Natural killer cell (primary cell): ENCODE data around the gene PRUNE1. TPM values are rescaled to one million over a fixed set of nuclear protein-coding genes. Genes with fewer than 3 reads are reported as not detected.

Source experiments
- ATAC-seq, 3 donors: fragments of 150-1000 bp in 2 of 3; fragments of 200-7000 bp in 1 of 3; cut with Tn5 transposase; 1 replicate in 1 of 3; 2 replicates in 2 of 3; pipeline ENCODE4 v1.10.0; 2021; ENCODE audit warnings: mild to moderate bottlenecking in 2 of 3, moderate library complexity in 2 of 3
- DNase-seq, 2 donors: peaks; one replicate each; pipeline versions ENCODE4 v3.0.0 to v3.0.0-alpha.2; 2013 to 2021; ENCODE audit warnings: mixed read lengths in 1 of 2
- H3K27ac ChIP-seq: one replicate; pipeline ENCODE4 v1.5.1; 2013; ENCODE audit warnings: mild to moderate bottlenecking, low read length
- H3K27me3 ChIP-seq: one replicate; pipeline ENCODE4 v1.6.1; 2013; ENCODE audit warnings: low read length; ENCODE audit not compliant: control insufficient read depth, insufficient read depth
- H3K36me3 ChIP-seq: one replicate; pipeline ENCODE4 v1.6.1; 2013; ENCODE audit warnings: low read length; ENCODE audit not compliant: control insufficient read depth, insufficient read depth
- H3K4me1 ChIP-seq: one replicate; pipeline ENCODE4 v1.6.1; 2013; ENCODE audit warnings: low read length; ENCODE audit not compliant: control insufficient read depth, insufficient read depth
- H3K4me3 ChIP-seq: one replicate; pipeline ENCODE4 v1.5.1; 2013; ENCODE audit warnings: low read length
- H3K9me3 ChIP-seq: one replicate; pipeline ENCODE4 v1.6.1; 2013; ENCODE audit warnings: low read length; ENCODE audit not compliant: control insufficient read depth, insufficient read depth
- H3K27ac Mint-ChIP-seq, 2 donors: one replicate each; pipeline ENCODE4 v1.8.0; 2022; ENCODE audit warnings: mild to moderate bottlenecking in 2 of 2, mixed read lengths in 2 of 2, moderate library complexity in 1 of 2
- H3K27me3 Mint-ChIP-seq, 2 donors: one replicate each; pipeline ENCODE4 v1.8.0; 2022; ENCODE audit warnings: low read depth in 2 of 2, mixed read lengths in 2 of 2
- H3K36me3 Mint-ChIP-seq: one replicate; pipeline ENCODE4 v1.8.0; 2022; ENCODE audit warnings: mixed read lengths
- H3K4me1 Mint-ChIP-seq, 2 donors: one replicate each; pipeline ENCODE4 v1.8.0; 2022; ENCODE audit warnings: mixed read lengths in 2 of 2
- H3K4me3 Mint-ChIP-seq: one replicate; pipeline ENCODE4 v1.8.0; 2022; ENCODE audit warnings: mild to moderate bottlenecking, moderate library complexity, mixed read lengths
- H3K9me3 Mint-ChIP-seq, 2 donors: one replicate each; pipeline ENCODE4 v1.8.0; 2022; ENCODE audit warnings: mixed read lengths in 2 of 2
- WGBS: methylation state at CpG from one replicate; pipeline ENCODE4 v1.1.7; 2013; ENCODE audit warnings: missing lambda C conversion rate; ENCODE audit not compliant: insufficient coverage; 5-methylcytosine and 5-hydroxymethylcytosine counted together
- intact Hi-C: fragments of 100-400 bp; cut with micrococcal nuclease; formaldehyde crosslinking; loops from one replicate; pipeline ENCODE4 v1.14.2; 2022
- total RNA-seq, 4 donors: library from RNA; stranded (reverse); fragments of 120-200 nt in 1 of 4; gene quantifications; one replicate each; pipeline versions ENCODE4 v1.2.3 to v1.2.4, GENCODE V29; 2013 to 2022
- TF ChIP-seq, protein P1 (sequence below): fragments of 200-600 bp; IDR thresholded peaks from one replicate; pipeline ENCODE4 v1.8.0; 2022; ENCODE audit warnings: antibody characterized with exemption

PRUNE1 gene
- total RNA-seq, 3 donors from 2014 or later (not counting 1 experiment from before 2014, with no cell fraction given), result 11.4 to 14.1 (median 13.5) TPM

DNA sequence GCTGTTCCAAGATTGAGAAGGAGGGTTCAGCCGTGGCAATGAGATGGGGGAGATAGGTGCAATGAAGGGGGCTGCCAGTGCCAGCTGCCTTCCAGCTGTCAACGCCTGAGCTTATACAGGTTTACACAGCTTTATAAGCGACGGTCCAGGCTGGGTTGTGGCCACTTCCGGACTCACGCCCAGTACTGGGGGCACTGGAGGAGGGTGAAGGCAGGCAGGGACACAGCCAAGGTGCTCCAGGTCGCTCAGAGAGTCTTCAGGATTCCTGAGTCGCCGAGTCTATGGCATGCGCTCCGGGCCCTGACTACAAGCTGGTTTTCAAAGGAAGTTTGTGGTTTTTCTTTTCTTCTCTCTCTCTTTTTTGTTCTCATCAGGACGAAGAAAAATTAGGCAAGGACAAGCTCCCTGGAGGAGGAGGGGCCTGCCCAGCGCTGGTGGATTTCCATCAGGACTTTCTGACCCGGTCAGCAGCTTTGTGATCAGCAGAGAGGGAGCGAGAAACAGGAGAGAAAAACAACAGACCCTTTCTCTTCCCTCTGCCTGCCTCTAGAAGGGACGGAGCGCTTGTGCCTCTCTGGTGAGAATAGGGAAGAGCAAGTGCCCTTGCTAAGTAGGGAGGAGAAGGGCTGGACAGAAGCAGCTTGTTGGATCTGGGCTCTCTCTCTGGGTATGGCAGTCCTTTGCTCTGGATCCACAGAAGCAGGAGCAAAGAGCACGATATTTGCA lies 1.8 kb upstream of the PRUNE1 start, which contains the start of gene MINDY1:
MINDY1 (minus strand) TSS at position 576 of the 726 bp plus-strand sequence. CDS start 4,285 bp downstream, outside the sequence.
- H3K9me3 Mint-ChIP-seq, result no peaks in the 10 kb centered on the region
- Histone ChIP-seq H3K9me3 (no peaks in the 10 kb centered on the region), H3K36me3 (no peaks in the 10 kb centered on the region), H3K4me3 (peak within 1 kb of the TSS; percentile 51), H3K4me1 (peaks cover 63% of the 10 kb centered on the region), H3K27ac (peak within 1 kb of the TSS; percentile 95), H3K27me3 (no peaks in the 10 kb centered on the region)
- DNase-seq (peak; percentile 26 to 63), ATAC-seq (peak in 2 of 3 donors; percentile 3 to 36)
- 9% methylated on average over 17 of the region's 18 CpGs for WGBS
- H3K36me3 Mint-ChIP-seq, result no peaks in the 10 kb centered on the region
- peak within 1 kb of the TSS; percentile 94 for H3K4me3 Mint-ChIP-seq
- peak within 1 kb of the TSS; percentile 95 to 96 for H3K27ac Mint-ChIP-seq
- peaks cover 52 to 65% of the 10 kb centered on the region in 2 donors for H3K4me1 Mint-ChIP-seq
- no peaks in the 10 kb centered on the region for H3K27me3 Mint-ChIP-seq
- TF ChIP-seq, protein P1, sequence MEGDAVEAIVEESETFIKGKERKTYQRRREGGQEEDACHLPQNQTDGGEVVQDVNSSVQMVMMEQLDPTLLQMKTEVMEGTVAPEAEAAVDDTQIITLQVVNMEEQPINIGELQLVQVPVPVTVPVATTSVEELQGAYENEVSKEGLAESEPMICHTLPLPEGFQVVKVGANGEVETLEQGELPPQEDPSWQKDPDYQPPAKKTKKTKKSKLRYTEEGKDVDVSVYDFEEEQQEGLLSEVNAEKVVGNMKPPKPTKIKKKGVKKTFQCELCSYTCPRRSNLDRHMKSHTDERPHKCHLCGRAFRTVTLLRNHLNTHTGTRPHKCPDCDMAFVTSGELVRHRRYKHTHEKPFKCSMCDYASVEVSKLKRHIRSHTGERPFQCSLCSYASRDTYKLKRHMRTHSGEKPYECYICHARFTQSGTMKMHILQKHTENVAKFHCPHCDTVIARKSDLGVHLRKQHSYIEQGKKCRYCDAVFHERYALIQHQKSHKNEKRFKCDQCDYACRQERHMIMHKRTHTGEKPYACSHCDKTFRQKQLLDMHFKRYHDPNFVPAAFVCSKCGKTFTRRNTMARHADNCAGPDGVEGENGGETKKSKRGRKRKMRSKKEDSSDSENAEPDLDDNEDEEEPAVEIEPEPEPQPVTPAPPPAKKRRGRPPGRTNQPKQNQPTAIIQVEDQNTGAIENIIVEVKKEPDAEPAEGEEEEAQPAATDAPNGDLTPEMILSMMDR, result no peak
- intact Hi-C loops, result no loop called here

DNA sequence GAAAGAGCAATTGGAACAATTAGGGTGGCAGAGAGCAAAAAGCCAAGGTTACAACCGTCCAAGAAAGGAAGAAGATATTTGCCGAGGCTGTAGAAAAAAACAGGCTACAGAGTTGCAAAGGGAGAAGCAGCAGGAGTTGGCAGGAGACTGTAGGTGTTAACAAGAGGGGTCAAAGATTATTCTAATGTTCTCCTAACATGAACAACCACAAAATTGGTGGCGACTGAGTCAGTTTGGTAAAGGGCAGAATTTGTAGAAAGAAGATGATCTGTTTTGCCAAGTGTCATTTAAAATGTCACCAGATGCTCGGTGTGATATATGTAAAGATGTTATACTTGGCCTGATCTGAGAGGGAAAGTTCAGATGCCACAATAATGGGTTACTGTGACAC lies 401 bp upstream of the PRUNE1 start:
- no peaks in the 10 kb centered on the region for H3K36me3 Mint-ChIP-seq
- no peak for ATAC-seq
- Histone ChIP-seq H3K4me3 (peak overlapping the region; percentile 73), H3K36me3 (no peaks in the 10 kb centered on the region), H3K27me3 (no peaks in the 10 kb centered on the region), H3K27ac (peak overlapping the region; percentile 95), H3K4me1 (peaks cover 55% of the 10 kb centered on the region), H3K9me3 (no peaks in the 10 kb centered on the region)
- H3K27me3 Mint-ChIP-seq, result no peaks in the 10 kb centered on the region
- intact Hi-C loops, result loop anchor here (1.0 to 2.0 kb wide), 2 partner anchors 41 to 51 kb away; partner anchors contain the start of gene CDC42SE1
- peak overlapping the region; percentile 95 to 96 for H3K27ac Mint-ChIP-seq
- peaks cover 53 to 65% of the 10 kb centered on the region in 2 donors for H3K4me1 Mint-ChIP-seq
- H3K9me3 Mint-ChIP-seq, result no peaks in the 10 kb centered on the region
- DNase-seq, result no peak
- H3K4me3 Mint-ChIP-seq, result peak overlapping the region; percentile 94
- TF ChIP-seq, protein P1, result no peak
- 21% methylated on average over 4 of the region's 4 CpGs for WGBS

DNA sequence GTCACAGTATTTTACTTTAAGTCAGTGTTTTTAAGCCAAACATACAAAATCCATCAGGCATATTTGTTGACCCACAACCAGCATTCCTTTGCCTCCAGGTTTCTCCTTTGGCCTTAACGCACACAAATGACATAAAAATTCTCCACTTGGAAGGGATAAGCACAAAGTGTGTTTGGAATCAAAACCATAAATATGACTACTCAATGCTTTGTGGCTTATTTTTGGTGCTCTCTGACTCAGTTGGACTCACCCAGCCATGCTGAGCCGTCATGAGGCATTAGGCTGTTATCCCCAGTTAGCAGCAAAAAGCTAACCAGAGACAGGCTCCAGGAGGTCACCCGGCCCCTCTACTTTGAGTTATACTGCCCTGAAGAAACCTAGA lies 948 bp downstream of the PRUNE1 start:
- H3K4me3 Mint-ChIP-seq, result peak overlapping the region; percentile 94
- 80% methylated on average over 3 of the region's 3 CpGs for WGBS
- Histone ChIP-seq H3K27ac (peak overlapping the region; percentile 95), H3K36me3 (peaks cover 3% of the 10 kb centered on the region), H3K27me3 (no peaks in the 10 kb centered on the region), H3K4me1 (peaks cover 45% of the 10 kb centered on the region), H3K9me3 (no peaks in the 10 kb centered on the region), H3K4me3 (peak overlapping the region; percentile 73)
- peaks cover 53 to 61% of the 10 kb centered on the region in 2 donors for H3K4me1 Mint-ChIP-seq
- H3K36me3 Mint-ChIP-seq, result no peaks in the 10 kb centered on the region
- H3K27me3 Mint-ChIP-seq, result no peaks in the 10 kb centered on the region
- intact Hi-C loops, result loop anchor here (2.0 kb wide), 1 partner anchor 40 kb away; no protein-coding TSS in a partner anchor
- ATAC-seq (no peak), DNase-seq (no peak)
- peak overlapping the region; percentile 95 to 96 for H3K27ac Mint-ChIP-seq
- H3K9me3 Mint-ChIP-seq, result no peaks in the 10 kb centered on the region
- TF ChIP-seq, protein P1, result no peak
